Left renal pelvis (tissue), 4 donors: ENCODE results near the gene ZNF236. TPM values are rescaled to one million over a fixed set of nuclear protein-coding genes. Genes with fewer than 3 reads are reported as not detected.

Source experiments
- DNase-seq, 4 donors: peaks; one replicate each; pipeline ENCODE4 v3.0.0-alpha.2; 2013; ENCODE audit warnings: low read depth in 4 of 4, low spot score in 3 of 4
- polyA plus RNA-seq, 4 donors: library from polyadenylated mRNA; unstranded; fragments of 120-200 nt; gene quantifications; one replicate each; pipeline ENCODE4 v1.2.1, GENCODE V29; 2013; ENCODE audit not compliant: insufficient read length in 4 of 4

The ZNF236 gene
- polyA plus RNA-seq, 4 donors: 9.1 to 11.3 (median 9.8) TPM

DNA sequence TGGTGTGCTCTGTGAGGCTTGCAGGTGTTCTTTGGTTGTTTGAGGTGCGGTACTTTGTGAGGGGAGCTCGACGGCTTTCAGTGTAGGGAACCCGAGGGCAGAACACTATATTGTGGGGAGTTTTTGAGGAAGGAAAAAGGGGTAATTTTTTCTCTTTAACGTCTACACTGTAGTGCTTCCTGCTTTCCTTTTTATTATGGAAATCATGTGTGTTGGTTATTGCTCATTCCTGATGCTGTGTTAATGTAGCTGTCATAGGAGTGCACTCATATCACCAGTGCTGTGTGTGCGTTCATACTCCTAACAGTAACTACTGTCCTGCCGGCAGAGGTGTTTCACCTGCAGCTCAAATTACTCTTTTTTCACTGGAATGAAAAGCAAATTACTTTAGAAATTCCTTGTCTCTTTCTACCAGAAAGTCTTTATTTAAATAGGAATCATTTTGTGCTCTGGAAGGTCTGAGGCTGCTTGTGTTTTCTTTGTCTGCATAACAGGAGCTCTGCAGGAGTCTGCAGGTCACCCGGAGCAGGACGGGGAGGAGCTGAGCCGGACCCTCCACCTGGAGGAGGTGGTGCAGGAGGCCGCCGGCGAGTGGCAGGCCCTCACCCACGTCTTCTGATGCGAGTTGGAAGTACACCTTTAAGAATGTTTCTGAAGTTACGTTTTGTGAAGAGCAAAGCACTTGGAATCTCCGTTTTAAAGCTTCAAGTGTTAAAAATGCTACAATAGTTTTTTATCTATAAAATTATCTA, 145.5 kb downstream of the ZNF236 start:
- DNase-seq: no peak

DNA sequence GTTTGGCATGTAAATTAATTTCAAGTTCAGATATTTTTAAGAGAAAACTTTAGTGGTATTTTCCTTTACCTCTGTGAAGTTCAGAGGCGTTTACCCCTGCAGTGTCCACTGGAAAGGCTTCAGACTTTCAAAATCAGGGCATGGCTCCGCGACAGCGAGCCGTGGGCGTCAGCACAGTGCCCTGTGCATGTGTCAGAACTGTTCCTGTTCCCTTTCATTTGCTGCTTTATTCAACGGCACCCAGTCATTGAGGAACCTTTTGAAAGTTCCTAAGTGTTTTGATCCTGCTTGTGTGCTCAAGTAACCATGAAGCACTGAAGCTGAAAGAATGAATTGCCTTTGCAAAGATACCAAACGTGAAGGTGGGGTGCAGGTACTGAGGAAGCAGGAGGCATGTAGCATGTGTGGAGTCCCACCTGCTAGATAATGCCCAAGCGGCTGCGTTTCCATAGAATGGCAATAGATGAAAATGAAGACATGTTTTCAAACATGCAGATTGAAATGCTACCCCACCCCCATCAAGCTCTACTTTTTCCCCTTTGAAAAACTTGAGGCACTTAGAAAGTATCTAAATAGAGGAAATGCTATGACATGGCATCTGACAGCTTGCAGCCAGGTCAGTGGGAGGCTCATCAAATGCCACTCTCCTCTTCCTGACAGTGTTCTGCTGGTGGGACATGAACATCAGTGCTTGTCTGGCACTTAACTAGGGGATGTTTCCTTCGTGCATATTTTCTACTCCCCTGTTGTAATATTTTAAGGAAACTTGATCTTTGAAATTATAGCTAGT, 148.6 kb downstream of the ZNF236 start:
- DNase-seq: no peak

DNA sequence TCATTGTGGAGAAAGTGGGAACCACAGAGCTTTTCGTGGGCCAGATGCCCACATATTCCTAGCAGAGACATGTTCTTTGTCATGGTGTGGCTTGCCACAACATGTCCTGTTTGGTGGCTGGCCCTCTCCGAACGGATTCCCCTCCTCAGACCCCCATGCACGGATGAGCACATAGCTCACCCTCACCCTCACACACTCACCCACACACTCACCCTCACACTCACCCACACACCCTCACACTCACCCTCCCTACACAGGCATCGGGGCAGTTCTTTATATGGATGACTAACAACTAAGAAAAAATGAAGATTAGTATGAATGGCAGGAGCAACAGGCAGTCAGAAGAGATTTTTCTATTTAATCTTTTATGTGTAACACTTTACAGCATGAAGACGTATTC, 149.9 kb downstream of the ZNF236 start:
- no peak for DNase-seq

DNA sequence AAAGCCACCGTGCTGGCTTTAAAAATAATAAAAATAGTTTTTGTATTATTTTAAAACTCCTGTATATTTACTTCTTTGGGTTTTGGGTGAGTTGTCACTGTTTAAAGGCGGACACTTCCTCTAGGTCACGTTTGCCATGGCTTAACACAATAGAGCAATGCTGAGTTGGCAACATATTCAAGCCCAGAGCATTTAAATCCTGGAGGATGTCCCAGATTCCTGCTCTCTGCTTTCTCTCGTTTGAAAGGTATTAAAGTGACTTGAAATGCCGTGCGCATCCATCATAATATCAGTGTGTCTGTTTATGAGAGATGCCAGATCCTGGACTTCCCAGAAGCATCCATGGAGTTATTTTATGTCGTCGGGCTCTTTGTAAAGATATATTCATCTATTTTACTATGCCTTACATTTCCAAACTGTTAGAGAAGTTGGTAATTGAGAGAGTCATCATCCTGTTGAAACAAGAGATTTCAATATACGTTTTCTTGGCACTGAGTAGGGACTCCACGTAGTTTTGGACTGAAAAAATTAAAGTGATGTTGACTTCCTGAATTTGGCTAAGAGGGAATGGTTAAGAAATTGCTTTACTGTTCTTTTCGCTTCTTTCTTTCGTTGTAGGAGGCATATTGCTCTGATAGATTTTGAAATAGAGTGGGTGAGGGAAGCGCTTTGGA, 150.6 kb downstream of the ZNF236 start:
- DNase-seq: no peak

DNA sequence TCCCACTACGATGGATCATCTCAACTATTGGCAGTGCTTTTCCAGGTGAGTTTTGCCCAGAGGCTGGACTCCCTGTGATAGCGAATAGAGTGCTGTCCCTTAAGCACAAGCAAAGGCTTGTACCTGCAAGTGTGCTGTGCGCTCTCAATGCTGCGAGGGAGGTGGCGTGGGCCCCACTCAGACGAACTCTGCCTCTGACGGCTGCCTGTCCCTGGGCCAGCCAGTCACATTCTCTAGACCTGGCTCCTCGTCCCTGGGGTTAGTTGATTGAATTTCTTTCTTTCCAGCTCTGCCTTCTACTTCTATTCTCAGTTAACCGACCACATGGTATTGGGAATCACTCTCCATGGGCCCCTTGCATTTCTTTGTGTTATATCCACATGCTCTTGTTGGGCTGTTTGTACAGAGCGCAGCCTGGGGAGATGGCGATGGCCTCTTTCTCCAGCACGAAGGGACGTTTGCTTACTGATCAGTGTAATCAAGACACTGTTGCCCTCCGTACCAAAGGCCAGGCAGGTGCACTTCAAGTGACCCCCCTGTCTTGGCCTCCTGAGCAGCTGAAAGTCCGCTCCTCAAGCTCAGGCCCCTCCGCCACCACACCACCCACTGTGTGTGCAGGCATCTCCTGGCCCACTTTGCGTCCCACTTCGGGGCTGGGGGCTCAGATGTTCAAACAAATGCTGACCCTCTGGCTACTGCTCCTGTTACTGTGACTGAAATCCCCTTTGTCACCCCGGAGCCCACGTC, 151.3 kb downstream of the ZNF236 start:
- DNase-seq: no peak

DNA sequence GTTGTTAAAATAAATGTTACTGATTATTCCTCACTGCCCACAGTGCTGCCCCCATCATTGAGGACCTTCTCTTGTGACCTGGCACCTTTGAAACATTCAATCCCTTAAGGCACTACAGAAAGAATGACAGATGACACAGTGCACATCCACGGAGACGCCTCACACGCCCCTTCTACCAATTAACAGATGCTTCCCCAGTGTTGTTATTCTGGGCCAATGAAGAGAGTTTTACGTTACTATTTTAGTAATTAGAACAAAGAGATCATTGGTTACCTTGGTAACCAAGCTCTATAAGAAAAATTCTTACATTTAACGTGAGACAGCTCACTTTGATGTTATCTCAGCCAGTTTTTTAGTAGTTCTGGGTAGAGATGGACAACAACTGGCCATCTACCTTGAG, 152.0 kb downstream of the ZNF236 start:
- no peak for DNase-seq

DNA sequence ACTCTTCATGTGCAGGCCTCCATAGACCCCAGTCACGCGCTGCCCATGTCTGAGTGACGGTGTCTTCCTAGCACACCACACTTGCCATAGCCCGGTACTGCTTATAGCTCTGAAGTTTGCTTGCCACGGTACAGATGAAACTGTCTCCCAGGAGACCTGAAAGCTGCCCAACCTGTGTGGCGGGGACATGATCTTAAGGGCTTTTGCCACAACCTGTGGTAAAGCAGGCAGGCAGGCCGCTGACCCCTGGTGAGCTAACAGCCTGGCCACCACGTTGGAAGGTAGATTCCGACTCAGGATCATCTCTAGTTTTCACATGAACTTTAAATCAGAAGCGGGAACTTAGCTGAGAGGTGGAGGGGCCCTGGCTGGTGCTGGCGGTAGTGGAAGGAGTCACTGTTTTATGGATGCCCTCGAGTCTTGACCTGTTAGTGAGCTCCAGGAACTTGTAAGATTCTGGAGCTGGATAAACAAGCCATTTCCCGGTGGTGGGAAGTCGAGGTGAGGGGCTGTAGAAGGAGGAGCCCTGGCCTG, 153.3 kb downstream of the ZNF236 start:
- no peak for DNase-seq

DNA sequence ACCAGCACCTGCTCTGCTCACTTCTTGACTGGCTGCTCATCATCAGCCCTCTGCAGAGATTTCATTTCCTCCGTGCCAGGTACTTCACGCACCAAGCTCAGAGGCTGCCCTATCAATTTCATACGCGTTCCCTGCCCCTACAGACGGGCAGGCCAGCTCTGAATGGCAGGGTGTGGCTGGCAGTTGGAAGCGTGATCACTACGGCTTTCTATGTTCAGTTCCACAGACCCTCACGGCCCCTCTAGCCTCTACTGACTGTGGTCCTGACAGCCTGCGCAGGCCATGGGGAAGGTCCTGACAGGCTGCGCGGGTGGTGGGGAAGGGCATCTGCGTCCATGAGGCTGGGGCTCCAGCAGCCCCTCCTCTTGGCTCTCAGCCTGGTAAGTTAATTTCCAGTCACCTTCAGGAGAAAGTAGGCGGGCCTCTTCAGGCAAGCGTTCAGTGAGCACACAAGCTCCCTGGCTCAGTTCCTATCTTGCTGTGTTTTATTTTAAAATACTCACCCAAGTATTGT, 154.8 kb downstream of the ZNF236 start:
- DNase-seq: no peak

DNA sequence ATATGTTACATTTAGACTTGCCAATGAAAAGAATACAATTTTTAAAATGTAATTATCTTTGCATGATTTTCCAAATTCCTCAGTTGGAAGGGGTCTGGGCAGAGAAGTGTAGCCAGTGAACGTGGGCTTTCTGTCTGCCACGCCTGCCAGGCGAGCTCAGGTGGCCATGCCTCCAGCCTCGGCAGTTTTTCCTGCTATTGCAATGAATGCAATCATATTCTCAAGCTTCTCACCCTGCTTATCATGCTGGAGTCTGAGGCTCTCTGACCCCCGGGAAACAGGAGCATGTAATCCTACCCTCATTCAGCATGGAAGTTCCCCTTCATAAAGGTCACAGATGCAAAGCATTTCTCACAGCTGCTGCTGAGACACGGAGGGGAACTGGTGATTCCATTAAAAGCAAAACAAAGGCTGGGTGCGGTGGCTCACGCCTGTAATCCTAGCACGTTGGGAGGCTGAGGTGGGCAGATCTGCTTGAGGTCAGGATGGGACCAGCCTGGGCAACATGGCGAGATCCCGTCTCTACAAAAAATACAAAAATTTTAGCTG, 155.4 kb downstream of the ZNF236 start:
- no peak for DNase-seq

DNA sequence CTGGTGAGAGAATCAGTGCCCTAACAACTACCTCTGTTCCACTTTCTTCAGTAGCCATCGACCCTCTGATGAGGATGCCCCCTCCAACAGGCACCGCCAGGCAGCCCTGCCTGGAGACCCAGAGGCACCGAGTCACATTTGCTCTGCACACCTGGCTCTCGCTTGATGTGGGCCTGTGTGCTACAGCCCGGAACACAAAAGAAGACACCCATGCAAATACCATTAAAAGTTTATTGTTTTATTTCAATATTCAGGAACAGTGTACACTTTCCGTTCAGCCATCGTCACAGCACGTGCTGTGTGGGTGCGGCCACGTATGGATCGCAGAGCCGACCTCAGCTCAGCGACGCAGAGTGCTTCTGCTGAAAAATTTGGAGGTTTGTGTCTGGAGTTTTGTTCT, 156.3 kb downstream of the ZNF236 start:
- DNase-seq: no peak

DNA sequence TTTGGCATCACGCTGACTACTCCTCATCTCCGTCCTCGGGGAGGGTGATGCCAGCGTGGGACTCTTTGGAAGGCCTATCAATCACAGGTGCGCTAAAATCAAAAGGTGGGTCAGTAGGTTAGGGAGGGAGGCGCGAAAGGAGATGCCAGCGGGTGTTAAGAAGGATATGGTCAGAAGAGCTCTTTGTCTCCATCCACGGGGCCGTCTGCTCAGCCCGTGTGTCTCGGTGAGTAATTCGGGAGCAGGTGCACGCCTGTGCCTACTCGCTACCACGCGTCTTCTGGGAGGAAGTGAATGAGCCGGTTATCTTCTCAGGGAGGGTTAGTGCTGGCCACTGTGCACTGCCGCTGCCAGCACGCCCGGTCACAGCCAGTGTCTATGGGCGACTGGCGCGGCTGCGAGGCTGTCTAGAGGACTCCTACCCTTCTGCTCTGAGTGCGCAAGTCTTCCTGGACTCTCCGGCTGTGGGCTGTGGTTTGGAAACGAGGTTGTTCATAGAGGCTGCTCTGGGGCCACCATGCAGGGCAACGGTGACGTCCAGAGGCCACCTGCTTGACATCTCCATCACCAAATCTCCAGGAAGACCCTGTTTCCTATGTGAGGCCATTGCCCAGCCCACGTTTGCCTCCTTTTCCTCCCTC, 156.9 kb downstream of the ZNF236 start:
- no peak for DNase-seq

DNA sequence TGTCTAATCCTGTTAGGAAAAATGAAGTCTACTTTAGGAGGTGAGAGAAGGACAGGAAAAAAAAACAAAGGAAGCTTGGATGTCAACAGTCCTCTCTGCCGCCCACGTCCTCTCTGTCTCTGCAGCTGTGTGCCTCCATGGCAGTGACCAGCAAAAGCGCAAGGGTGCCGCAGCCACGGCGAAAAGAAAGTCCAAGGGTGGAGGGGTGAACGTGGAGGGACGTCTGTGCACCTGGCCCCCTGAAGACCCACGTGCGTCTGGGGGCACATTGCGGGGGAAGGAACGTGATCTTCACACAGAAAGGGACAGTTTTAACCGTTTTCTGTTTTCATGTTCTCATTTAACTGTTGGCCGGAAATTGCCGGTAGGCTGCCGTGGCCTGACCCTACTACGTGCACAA, 157.5 kb downstream of the ZNF236 start:
- no peak for DNase-seq

DNA sequence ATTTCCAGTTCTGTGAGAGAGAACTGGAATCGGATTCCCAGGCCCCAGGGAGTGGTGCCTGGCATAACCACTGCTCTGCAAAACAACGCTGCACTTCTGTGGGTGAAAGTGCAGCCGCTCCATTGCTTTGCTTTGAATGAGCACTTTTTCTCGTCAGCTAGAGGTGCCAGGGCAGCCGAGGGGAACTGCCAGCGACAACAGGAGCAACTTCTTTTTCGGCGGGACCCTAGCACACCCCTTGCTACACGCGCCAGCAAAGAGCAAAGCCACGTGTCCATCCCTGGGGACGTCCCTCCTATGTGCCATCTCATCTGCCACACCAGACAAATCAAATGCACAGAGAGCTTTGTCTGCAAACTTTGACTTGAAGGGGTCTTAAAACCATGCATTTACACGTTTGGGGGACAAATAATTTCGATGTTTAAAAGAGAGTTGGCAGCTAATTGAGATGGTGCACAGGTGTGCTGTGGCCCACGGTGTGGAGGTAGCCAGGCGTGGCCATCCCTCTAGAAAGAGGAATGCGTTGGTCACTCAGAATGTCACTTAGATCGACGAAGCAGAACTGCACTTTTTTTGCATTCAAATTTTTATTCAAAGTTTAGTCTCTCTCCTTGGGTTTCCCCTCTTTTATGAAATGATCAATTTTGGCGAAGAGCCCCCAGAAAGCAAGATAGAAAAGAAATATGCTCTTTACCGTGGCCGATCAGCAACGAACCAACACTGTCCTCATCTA, 158.5 kb downstream of the ZNF236 start:
- DNase-seq: no peak

DNA sequence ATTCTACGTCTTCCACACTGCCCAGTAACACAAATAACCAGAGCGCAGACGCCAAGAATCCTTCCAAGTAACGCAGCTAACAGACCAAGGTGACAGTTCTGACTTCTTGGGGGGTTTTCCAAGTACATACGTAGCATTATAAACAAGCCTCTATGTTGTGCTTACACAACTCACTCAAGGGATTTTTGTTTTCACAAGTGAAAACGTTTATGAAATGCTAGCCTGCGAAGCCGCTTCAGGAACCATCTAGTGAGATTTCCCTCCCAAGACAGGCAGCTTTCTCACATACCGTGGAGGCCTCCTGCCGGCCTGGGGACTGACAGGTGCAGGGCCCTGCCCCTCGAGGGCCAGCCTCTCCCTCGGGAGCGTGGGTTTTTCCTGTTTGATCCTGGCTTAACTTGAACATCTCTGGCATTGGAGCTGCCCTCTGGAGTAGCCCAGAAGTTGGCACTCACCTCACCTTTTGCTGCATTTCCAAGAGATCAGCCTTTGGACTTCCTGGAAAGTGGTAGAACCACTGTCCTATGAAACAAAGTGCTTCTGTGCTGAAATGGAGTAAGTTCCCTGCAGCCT, 159.1 kb downstream of the ZNF236 start:
- no peak for DNase-seq

DNA sequence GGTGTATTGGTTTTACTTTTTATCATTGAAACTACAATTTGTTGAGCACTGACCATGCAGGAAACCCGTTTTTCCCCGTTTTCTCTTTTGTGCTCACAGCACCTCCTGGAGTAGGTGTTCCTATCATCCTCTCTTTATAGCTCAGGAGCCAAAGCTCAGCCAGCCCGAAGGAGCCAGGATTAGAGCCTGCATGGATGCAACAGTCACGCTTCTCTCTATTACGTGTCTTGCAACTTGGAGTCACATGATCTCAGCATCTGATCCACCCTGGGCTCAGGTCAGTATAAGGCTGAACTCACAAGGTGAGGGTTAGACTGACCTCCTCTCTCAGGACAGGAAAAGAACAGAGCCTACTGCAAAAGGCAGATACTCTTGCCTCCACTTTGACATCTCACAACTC, 159.7 kb downstream of the ZNF236 start:
- no peak for DNase-seq

DNA sequence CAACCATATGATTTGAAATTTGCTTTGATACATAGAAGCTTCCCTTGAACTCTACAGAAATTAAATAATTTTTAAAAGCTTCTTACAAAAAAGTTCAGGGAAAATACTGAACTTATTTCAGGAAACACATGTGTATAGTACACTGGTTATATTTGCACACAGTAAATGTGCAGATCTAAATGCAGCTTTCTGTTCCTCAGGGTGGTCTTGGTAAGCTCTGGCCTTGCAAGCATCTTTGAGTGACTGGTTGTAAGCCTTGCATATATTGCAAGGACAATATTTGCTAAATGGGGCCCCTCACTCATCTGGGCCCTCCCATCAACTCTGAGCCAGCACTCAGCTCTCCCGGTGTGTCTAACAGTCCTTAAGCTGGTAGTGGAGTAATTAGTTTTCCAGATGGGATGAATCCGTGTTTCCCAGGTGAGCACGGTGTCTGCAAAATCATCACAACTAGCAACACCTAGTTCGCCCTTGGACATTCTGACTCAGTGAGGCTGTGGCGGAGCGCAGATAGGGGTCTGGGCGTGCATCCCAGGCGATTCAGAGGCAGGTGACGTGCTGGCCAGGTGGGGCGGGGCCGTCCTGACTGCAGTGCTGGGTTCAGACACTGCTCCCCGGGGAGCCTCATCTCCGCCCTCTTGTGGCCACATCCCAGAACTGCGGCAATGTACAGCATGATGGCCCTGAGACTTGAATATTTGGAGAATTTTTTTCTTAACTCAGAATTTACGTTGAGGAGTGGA, 160.7 kb downstream of the ZNF236 start:
- DNase-seq: peak in 1 of 4 donors; percentile 63

DNA sequence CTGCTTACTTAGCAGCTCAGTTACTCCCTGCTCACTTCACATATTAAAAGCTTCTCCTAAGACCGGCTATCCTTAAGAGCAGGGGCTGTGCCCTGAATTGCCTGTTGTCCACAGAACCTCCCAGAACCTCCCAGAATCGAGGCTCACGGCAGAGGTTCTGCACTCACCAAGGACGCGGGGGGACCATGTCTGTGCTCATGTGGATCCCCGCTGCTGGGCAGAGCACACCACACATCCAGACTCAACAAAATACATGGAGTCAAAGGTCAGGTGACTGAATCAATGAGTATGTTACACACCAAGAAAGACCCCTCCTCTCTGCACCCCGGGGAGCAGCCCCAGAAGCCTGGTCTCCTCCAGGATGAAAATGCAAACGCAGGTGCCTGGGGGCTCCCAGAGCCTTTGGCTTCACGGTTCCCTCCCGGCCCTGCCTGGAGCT, 161.3 kb downstream of the ZNF236 start:
- DNase-seq: no peak
